Esophagus squamous epithelium (tissue), 5 donors: ENCODE results near the gene MIER3. TPM values are rescaled to one million over a fixed set of nuclear protein-coding genes. Genes with fewer than 3 reads are reported as not detected.

Experiments
- DNase-seq: peaks from one replicate; lab custom pipeline; 2025; lab: John Stamatoyannopoulos, UW
- H3K27ac ChIP-seq, 4 donors: fragments of 200-600 bp; sonication (generic); one replicate each; pipeline ENCODE4 v1.5.1; 2016 to 2019; ENCODE audit warnings: mild to moderate bottlenecking in 1 of 4
- H3K27me3 ChIP-seq, 4 donors: fragments of 200-600 bp; sonication (generic); 1 replicate in 3 of 4; 2 replicates in 1 of 4; pipeline versions ENCODE4 v1.5.1 to v1.6.0; 2017 to 2021; ENCODE audit warnings: antibody characterized with exemption in 1 of 4
- H3K36me3 ChIP-seq, 3 donors: fragments of 200-600 bp; sonication (generic); one replicate each; pipeline ENCODE4 v1.5.1; 2016 to 2019
- H3K4me1 ChIP-seq, 3 donors: fragments of 200-600 bp; sonication (generic); one replicate each; pipeline ENCODE4 v1.5.1; 2017 to 2019
- H3K4me3 ChIP-seq, 4 donors: fragments of 200-600 bp; sonication (generic); 1 replicate in 3 of 4; 2 replicates in 1 of 4; pipeline ENCODE4 v1.5.1; 2016 to 2019; ENCODE audit warnings: mild to moderate bottlenecking in 2 of 4, moderate library complexity in 1 of 4
- H3K9me3 ChIP-seq, 3 donors: fragments of 200-600 bp; sonication (generic); one replicate each; pipeline ENCODE4 v1.5.1; 2016 to 2019
- POLR2A ChIP-seq, 4 donors: fragments of 450-650 bp; IDR thresholded peaks; one replicate each; pipeline ENCODE4 v1.6.1; 2017; ENCODE audit warnings: antibody characterized with exemption in 4 of 4, mild to moderate bottlenecking in 4 of 4, moderate library complexity in 3 of 4
- WGBS, 2 donors: methylation state at CpG; one replicate each; pipeline ENCODE4 v1.1.5; 2018; 5-methylcytosine and 5-hydroxymethylcytosine counted together
- intact Hi-C: fragments of 100-400 bp; cut with DNase I; formaldehyde crosslinking; loops from one replicate; pipeline ENCODE4 v1.15.0; 2022
- total RNA-seq, 4 donors: library from RNA; depleted of rRNA; stranded (reverse); fragments of >200 nt; gene quantifications; one replicate each; pipeline ENCODE4 v1.1.0, GENCODE V29; 2016
- TF ChIP-seq, protein P1 (sequence below), 6 experiments: fragments of 450-650 bp in 4 of 6; fragments of 200-600 bp in 2 of 6; sonication (generic) in 2 of 6; IDR thresholded peaks; one replicate each; pipeline ENCODE4 v1.5.1; 2016 to 2019; ENCODE audit warnings: antibody characterized with exemption in 6 of 6, mild to moderate bottlenecking in 4 of 6, moderate library complexity in 4 of 6
- donor health status: DM: yes; HTN: yes; CAD: no.

The MIER3 gene
- total RNA-seq, 4 donors from 2014 or later = 13.0 to 26.1 (median 25.5) TPM

DNA sequence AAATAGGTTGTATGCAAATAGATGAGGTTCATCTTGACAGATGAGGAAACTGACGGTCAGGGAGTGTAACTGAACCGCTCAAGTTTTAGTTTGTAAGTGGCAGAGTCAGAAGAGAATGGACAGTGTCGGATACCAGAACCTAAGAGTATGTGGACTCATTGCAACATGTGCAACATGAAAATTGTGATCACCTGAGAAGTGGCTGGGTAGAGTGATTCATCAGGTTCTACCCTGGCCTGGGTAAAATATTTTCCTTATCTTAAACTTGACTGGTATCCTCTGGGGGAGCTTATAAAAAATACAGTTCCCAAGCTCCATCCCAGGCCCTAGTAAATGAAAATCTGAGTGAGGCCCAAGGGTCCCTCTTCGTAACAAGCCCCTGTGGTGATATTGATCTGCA lies 35.2 kb upstream of the MIER3 start:
- intact Hi-C loops = no loop called here
- Histone ChIP-seq H3K4me1 (no peaks in the 10 kb centered on the region), H3K27ac (no peak overlapping the region), H3K27me3 (no peaks in the 10 kb centered on the region), H3K9me3 (no peaks in the 10 kb centered on the region), H3K4me3 (no peak overlapping the region), H3K36me3 (no peaks in the 10 kb centered on the region)
- TF ChIP-seq POLR2A (IDR thresholded peaks at IDR 0.05) = no peak
- TF ChIP-seq, protein P1, sequence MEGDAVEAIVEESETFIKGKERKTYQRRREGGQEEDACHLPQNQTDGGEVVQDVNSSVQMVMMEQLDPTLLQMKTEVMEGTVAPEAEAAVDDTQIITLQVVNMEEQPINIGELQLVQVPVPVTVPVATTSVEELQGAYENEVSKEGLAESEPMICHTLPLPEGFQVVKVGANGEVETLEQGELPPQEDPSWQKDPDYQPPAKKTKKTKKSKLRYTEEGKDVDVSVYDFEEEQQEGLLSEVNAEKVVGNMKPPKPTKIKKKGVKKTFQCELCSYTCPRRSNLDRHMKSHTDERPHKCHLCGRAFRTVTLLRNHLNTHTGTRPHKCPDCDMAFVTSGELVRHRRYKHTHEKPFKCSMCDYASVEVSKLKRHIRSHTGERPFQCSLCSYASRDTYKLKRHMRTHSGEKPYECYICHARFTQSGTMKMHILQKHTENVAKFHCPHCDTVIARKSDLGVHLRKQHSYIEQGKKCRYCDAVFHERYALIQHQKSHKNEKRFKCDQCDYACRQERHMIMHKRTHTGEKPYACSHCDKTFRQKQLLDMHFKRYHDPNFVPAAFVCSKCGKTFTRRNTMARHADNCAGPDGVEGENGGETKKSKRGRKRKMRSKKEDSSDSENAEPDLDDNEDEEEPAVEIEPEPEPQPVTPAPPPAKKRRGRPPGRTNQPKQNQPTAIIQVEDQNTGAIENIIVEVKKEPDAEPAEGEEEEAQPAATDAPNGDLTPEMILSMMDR (IDR thresholded peaks at IDR 0.05) = no peak
- DNase-seq = no peak
- 78 to 93% methylated on average over 4 of the region's 4 CpGs for WGBS, 2 donors

GRCh38 chr5:56986626-56986947 lies 34.7 kb upstream of the MIER3 start:
- H3K9me3 ChIP-seq = no peaks in the 10 kb centered on the region
- no peak overlapping the region for H3K4me3 ChIP-seq
- H3K36me3 ChIP-seq = no peaks in the 10 kb centered on the region
- no peak for DNase-seq
- H3K27ac ChIP-seq = no peak overlapping the region
- H3K27me3 ChIP-seq = no peaks in the 10 kb centered on the region
- TF ChIP-seq, protein P1 (IDR thresholded peaks at IDR 0.05) = no peak
- TF ChIP-seq POLR2A (IDR thresholded peaks at IDR 0.05) = no peak
- WGBS, 2 donors = 79 to 83% methylated on average over 1 of the region's 1 CpG
- intact Hi-C loops = no loop called here
- H3K4me1 ChIP-seq = no peaks in the 10 kb centered on the region

DNA sequence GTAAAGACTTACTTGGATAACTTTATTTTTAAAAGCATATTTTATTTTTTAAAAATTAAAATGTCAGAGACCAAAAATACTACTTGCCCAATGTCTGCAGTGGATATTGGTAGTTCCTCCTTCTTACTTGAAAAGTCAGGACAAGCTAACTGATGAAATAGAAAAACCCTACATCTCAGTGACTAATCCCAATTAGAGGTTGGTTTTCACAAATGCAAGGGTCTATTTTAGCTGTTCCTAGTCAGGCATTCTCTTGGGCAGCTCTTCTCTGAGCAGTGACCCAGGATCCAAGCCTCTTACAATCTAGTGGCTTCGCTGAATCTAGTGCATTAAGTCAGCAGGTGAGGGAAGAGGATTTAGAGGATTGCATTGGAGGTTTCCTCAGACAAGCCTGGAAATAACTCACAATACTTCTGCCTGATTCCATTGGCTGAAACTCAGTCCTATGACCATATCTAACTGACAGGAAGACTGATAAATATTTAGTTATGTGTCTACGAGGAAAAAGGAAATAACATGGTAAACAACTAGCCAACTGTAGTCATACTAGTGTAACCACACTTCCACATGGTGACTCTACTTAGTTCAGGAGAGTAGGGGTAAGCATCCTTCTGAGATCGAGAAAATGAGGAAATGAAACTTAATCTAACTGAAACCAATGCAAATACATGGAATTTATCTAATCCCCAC lies 34.2 kb upstream of the MIER3 start:
- Histone ChIP-seq H3K4me3 (no peak overlapping the region), H3K9me3 (no peaks in the 10 kb centered on the region), H3K27me3 (no peaks in the 10 kb centered on the region), H3K4me1 (no peaks in the 10 kb centered on the region), H3K36me3 (no peaks in the 10 kb centered on the region), H3K27ac (no peak overlapping the region)
- intact Hi-C loops = no loop called here
- DNase-seq = no peak
- WGBS, 2 donors = 24 to 53% methylated on average over 2 to 3 of the region's 3 CpGs
- TF ChIP-seq, protein P1 (IDR thresholded peaks at IDR 0.05) = no peak
- no peak for TF ChIP-seq POLR2A (IDR thresholded peaks at IDR 0.05)

GRCh38 chr5:56984445-56984844 lies 32.5 kb upstream of the MIER3 start:
- intact Hi-C loops = no loop called here
- no peak for DNase-seq
- Histone ChIP-seq H3K4me3 (no peak overlapping the region), H3K9me3 (no peaks in the 10 kb centered on the region), H3K4me1 (no peaks in the 10 kb centered on the region), H3K36me3 (no peaks in the 10 kb centered on the region), H3K27ac (no peak overlapping the region), H3K27me3 (no peaks in the 10 kb centered on the region)
- TF ChIP-seq, protein P1 (IDR thresholded peaks at IDR 0.05) = no peak
- TF ChIP-seq POLR2A (IDR thresholded peaks at IDR 0.05) = no peak
- 75 to 82% methylated on average over 1 of the region's 1 CpG for WGBS, 2 donors

DNA sequence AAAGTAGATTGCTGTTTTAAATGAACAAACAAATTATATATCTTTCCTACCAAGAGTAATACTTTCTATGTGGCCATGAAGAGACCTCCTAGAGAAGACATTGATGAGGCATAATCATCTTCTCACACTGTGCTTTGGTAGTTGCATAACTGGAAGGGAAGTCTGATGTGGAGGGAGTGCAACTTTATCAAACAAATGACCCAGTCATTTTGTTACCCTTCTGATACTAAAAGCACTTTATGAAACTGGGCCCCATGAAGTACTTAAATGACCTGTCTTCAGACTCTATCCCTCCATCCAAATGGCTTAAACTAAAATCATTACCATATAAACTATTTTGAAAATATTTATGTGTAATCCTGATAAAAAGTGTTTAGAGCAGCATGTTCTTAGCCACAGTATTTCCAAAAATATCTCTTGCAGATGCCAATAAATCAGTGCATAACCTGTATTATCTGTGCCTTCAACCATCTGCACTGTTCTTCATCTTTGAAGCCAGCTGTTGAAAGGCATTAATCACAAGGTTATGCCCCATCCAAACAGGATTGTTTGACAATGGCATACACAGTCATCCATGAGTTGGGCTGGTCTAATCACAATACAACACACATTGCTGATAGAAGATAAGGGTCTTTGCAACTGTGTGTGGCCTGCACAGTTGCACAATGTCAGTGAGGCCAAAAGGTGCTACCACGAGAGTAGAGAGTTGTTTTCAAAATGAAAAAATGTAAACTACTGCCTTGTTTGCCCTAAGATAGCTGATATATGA lies 31.9 kb upstream of the MIER3 start:
- no peaks in the 10 kb centered on the region for H3K4me1 ChIP-seq
- H3K4me3 ChIP-seq = no peak overlapping the region
- WGBS, 2 donors = 29 to 33% methylated on average over 1 of the region's 1 CpG
- H3K9me3 ChIP-seq = no peaks in the 10 kb centered on the region
- no peak overlapping the region for H3K27ac ChIP-seq
- no peaks in the 10 kb centered on the region for H3K36me3 ChIP-seq
- no peaks in the 10 kb centered on the region for H3K27me3 ChIP-seq
- DNase-seq = no peak
- no peak for TF ChIP-seq POLR2A (IDR thresholded peaks at IDR 0.05)
- TF ChIP-seq, protein P1 (IDR thresholded peaks at IDR 0.05) = no peak
- intact Hi-C loops = no loop called here
